ENCODE measurements around the gene CKLF. TPM values are rescaled to one million over a fixed set of nuclear protein-coding genes. Genes with fewer than 3 reads are reported as not detected.

The CKLF gene
- total RNA-seq, 6 experiments from 2014 or later: 8.4 to 30.5 (median 14.0) TPM

DNA sequence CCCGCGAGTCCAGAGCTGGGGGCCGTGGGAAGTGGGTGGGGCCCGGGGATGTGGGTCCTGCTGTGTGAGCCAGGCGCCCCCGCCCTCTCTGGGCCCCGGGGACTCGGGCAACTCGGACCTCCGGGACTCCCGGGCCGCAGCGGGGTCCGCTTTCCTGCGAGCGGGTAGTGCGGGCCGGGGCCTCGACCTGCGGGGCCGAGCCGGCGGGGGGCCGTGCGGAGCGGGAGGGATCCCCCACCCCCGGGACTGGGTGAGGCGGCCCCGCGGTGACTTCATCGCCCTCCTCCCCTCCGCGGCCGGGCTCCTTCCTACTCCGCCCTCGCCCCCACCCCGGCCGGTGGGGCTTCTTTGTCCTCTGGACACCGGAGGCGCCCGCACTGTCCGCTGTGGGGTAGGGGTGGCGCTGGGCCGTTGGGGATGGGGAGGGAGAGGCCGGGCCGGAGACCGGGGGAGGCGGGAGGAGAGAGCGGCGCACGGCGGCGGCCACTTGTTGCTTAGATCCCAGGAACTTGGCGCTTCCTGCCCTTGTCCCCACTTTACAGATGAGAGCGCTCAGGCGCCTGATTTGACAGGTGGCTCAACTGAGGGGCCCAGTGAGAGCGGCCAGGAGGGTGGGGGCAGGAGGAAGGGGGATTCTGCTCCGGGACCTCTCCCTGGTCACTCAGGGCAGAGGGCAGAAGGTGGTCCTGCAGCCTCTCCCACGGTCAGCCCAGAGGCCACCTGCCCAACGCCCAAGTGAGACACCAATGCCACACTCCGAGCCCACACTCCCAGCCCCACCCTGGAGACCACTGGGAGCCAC lies 53.0 kb downstream of the CKLF start:
- no peaks in the 10 kb centered on the region for H3K27me3 ChIP-seq
- H3K36me3 ChIP-seq: no peaks in the 10 kb centered on the region
- no CpG with 5 or more reads among the region's 61 CpGs for WGBS (ENCODE audit: insufficient coverage, low coverage, low lambda C conversion rate, missing lambda C conversion rate)
- DNase-seq (peak in 2 of 3 donors; percentile 67 to 73), ATAC-seq (peak; percentile 16 to 47 (median 36))
- H3K4me3 ChIP-seq: peak overlapping the region; percentile 52 to 67 (median 66)
- TF ChIP-seq, protein P1, sequence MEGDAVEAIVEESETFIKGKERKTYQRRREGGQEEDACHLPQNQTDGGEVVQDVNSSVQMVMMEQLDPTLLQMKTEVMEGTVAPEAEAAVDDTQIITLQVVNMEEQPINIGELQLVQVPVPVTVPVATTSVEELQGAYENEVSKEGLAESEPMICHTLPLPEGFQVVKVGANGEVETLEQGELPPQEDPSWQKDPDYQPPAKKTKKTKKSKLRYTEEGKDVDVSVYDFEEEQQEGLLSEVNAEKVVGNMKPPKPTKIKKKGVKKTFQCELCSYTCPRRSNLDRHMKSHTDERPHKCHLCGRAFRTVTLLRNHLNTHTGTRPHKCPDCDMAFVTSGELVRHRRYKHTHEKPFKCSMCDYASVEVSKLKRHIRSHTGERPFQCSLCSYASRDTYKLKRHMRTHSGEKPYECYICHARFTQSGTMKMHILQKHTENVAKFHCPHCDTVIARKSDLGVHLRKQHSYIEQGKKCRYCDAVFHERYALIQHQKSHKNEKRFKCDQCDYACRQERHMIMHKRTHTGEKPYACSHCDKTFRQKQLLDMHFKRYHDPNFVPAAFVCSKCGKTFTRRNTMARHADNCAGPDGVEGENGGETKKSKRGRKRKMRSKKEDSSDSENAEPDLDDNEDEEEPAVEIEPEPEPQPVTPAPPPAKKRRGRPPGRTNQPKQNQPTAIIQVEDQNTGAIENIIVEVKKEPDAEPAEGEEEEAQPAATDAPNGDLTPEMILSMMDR (IDR thresholded peaks at IDR 0.05): no peak
- TF ChIP-seq POLR2A (IDR thresholded peaks at IDR 0.05): no peak
- intact Hi-C loops (cut with DNase I): loop anchor here (5.0 to 10.0 kb wide), 3 partner anchors 131 to 198 kb away; partner anchors contain the start of gene BEAN1 (in 1 of the 2)
- peaks cover 0 to 4% (median 2%) of the 10 kb centered on the region in 4 donors for H3K4me1 ChIP-seq
- peak overlapping the region; percentile 63 to 89 (median 71) for H3K27ac ChIP-seq
- no peaks in the 10 kb centered on the region for H3K9me3 ChIP-seq

DNA sequence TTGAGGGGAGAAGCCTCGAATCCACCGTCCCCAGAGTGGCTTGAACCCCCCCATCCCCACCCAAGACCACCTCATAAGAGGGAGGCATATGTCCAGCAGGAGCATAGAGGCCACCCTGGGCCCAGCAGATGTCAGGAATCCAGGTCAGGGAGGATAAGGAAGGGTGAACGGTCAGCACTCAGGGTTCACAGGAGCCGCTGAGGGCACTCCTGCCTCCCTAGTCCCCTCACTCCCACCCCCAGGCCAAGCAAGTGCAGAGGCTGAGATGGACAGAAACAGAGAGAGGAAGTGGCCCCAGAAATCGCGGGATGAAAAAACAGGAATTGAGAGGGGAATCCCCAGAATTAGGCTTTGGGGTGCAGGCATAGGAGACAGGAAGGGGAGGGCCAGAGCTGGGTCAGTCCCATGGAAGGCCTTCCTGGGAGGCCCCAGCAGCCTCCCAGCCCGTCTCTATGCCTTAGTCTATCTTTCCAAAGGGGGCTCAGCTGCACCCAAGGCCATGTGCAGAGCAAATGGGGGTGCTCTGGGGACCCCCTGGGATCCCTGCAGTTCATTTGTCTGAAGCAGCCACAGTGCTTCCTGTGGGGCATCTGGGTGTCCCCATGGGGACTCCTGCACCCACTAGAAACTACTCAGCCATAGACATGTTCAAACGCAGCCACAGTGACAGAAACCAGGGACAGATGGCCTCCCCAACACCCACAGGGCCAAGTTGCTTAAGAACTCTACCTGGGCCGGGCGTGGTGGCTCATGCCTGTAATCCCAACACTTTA lies 53.8 kb downstream of the CKLF start:
- Histone ChIP-seq H3K27me3 (no peaks in the 10 kb centered on the region), H3K36me3 (no peaks in the 10 kb centered on the region), H3K4me1 (peaks cover 0 to 4% (median 2%) of the 10 kb centered on the region in 4 donors), H3K9me3 (no peaks in the 10 kb centered on the region), H3K4me3 (peak overlapping the region in 1 of 3 donors; percentile 67), H3K27ac (peak overlapping the region in 2 of 3 donors; percentile 63 to 89)
- DNase-seq (no peak), ATAC-seq (no peak)
- intact Hi-C loops (cut with DNase I): loop anchor here (5.0 to 10.0 kb wide), 3 partner anchors 131 to 199 kb away; partner anchors contain the start of gene BEAN1 (in 1 of the 2)
- 49% methylated on average over 8 of the region's 10 CpGs for WGBS (ENCODE audit: insufficient coverage, low coverage, low lambda C conversion rate, missing lambda C conversion rate)
- TF ChIP-seq, protein P1 (IDR thresholded peaks at IDR 0.05): no peak
- TF ChIP-seq POLR2A (IDR thresholded peaks at IDR 0.05): no peak

DNA sequence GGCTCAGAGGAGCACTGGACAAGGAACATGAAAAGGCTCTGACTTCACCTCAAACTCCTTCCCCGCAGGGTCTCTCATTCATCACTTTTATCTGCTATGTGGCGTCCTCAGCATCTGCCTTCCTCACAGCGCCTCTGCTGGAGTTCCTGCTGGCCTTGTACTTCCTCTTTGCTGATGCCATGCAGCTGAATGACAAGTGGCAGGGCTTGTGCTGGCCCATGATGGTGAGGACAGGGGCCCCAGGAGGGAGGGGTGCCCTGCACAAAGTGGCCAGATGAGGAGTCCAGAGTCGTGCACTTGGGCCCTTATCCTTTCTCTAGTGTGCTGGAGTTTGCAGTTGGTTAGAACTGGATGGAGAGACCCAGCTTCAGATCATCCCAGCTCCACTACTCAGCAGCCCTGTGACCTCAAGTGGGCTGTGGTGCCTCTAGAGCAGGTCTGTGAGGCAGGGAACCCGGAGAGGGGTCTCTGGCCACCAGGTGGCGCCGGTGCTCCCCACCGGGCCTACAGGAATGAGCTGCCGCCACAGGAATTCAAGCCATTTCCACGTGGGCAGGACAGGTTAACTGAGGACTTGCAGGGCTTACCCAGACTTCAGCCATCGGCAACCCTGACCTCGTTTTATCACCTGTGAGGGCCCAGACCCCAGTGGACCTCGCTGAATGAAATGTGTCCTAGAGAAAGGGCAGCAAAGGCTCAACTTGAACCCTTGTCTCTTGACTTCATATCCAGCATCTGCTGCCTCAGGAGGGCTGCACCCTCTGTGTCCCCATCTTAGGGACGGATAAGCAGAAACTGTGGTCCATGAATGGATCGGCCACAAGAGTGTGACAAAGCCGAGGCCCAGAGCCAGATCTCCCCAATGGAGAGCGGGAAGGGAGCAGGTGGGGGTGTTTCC lies 56.1 kb downstream of the CKLF start:
- Histone ChIP-seq H3K9me3 (no peaks in the 10 kb centered on the region), H3K4me1 (peaks cover 0 to 4% (median 2%) of the 10 kb centered on the region in 4 donors), H3K36me3 (no peaks in the 10 kb centered on the region), H3K4me3 (no peak overlapping the region), H3K27me3 (no peaks in the 10 kb centered on the region), H3K27ac (no peak overlapping the region)
- WGBS (ENCODE audit: insufficient coverage, low coverage, low lambda C conversion rate, missing lambda C conversion rate): 19% methylated on average over 14 of the region's 17 CpGs
- intact Hi-C loops (cut with DNase I): loop anchor here (5.0 to 10.0 kb wide), 3 partner anchors 134 to 201 kb away; partner anchors contain the start of gene BEAN1 (in 1 of the 2)
- TF ChIP-seq, protein P1 (IDR thresholded peaks at IDR 0.05): peak; percentile 85 to 93 (median 91)
- no peak for TF ChIP-seq POLR2A (IDR thresholded peaks at IDR 0.05)
- ATAC-seq (peak; percentile 84 to 85 (median 84)), DNase-seq (peak; percentile 88 to 90 (median 88))

DNA sequence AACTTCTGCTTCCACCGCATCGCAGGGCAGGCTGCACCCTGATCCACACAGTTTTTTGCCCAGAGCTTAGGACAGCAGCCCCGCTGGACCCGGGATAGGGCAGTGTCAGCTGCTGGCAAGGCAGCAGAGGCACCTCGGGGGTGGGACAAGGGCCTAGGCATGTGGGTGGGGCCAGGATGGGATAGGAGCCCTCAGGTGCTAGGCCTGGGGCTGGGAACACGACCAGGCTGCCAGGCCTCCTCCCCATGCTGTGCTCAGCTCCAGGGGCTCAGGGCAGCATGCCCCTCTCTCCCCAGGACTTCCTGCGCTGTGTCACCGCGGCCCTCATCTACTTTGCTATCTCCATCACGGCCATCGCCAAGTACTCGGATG lies 56.7 kb downstream of the CKLF start:
- no peak overlapping the region for H3K4me3 ChIP-seq
- H3K27ac ChIP-seq: no peak overlapping the region
- ATAC-seq: no peak
- H3K9me3 ChIP-seq: no peaks in the 10 kb centered on the region
- WGBS (ENCODE audit: insufficient coverage, low coverage, low lambda C conversion rate, missing lambda C conversion rate): no CpG with 5 or more reads among the region's 12 CpGs
- H3K36me3 ChIP-seq: no peaks in the 10 kb centered on the region
- no peaks in the 10 kb centered on the region for H3K27me3 ChIP-seq
- H3K4me1 ChIP-seq: peaks cover 0 to 4% (median 2%) of the 10 kb centered on the region in 4 donors
- no peak for DNase-seq
- intact Hi-C loops (cut with DNase I): loop anchor here (5.0 to 10.0 kb wide), 3 partner anchors 134 to 202 kb away; partner anchors contain the start of gene BEAN1 (in 1 of the 2)
- TF ChIP-seq, protein P1 (IDR thresholded peaks at IDR 0.05): no peak
- no peak for TF ChIP-seq POLR2A (IDR thresholded peaks at IDR 0.05)
